GM03348 (cell line): ENCODE data around the gene PTPN5.
"Not testable (repeated sequence)": the region's sequence is repeated elsewhere in the genome, so short reads cannot be mapped to it uniquely, and the experiment has no call there.

Experiments used
- DNase-seq: peaks from one replicate; pipeline ENCODE4 v3.0.0; 2012; ENCODE audit warnings: low spot score

Gene PTPN5

DNA sequence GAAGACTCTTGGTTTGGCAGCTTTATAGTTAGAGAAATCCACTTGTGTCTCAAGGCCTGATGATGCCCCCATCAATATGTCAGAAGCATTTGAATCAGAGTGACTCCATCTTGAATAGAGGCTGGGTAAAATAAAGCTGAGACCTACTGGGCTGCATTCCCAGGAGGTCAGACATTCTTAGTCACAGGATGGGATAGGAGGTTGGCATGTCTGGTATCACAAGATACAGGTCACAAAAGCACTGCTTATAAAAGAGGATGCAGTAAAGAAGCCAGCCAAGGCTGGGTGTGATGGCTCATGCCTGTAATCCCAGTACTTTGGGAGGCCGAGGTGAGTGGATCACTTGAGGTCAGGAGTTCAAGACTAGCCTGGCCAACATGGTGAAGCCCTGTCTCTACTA, 109.6 kb downstream of the PTPN5 start:
- DNase-seq = not testable (repeated sequence)
